GM18951 (cell line): ENCODE data around the gene AKAP6.

ENCODE experiments used
- POLR2A ChIP-seq: IDR thresholded peaks from 4 replicates; pipeline ENCODE4 v1.6.1; 2011; ENCODE audit warnings: mild to moderate bottlenecking; ENCODE audit not compliant: insufficient read length, insufficient read depth; ENCODE audit errors: extremely low read depth
- in situ Hi-C: fragments of 300-500 bp; cut with MboI; formaldehyde crosslinking; loops from one replicate; pipeline ENCODE4 v1.12.0; 2022; ENCODE audit warnings: low sequenced_read_pairs, mixed read lengths, inconsistent platforms; ENCODE audit not compliant: unreplicated experiment

The AKAP6 gene

DNA sequence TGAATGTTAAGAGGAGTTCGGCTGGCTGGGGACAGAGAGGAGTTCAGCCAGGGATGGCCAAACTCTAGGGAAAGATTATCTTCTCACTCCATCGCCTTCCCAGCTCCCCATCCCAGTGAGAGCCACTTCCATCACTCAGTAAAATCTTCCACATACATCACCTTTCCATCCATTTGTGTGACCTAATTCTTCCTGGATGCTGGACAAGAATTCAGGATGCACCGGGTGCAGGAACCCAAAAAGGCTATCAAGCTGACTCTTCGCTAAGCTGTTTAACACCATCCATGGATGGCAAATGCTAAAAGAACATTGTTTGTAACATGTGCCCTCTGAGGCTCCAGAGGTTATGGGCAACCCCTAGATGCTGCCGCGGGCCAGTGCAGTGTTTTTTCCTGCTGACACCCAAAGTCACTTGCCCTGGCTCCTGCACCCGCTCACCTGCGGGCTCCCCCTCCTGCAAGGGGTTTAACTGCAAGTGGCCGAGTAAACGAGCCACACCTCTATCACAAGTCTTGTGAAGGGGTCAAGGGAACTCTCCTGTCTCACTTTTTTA lies 393.6 kb downstream of the AKAP6 start:
- in situ Hi-C loops: loop anchor here (25.0 kb wide), 1 partner anchor 1065 kb away; no protein-coding TSS in a partner anchor

DNA sequence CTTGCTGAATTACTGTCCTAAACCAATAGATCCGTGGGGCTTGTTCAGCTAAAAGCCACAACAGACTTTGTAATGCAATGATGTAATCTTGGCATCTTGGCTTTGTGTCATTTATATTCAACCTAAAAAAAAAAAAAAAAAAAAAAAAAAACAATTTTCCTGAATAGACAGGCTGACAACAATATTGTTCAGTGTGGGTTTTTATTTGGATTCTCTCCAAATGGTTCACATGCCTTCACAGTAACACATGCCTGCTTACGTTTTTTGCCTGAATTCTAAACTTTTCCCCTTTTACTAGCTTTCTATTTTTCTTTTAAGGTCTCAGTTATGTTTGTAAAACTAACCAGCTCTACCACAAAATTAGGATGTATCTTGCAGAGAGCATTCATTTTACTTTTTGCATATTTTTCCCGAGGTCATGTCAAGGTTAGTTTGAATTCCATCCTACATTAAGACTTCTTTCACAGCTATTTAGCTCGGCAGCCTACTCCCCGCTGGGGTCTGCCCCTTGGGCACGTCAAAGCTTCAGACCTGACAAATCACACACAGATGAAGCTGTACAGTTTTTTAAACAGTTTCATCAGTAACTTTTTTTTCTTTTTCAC lies 395.9 kb downstream of the AKAP6 start:
- no peak for TF ChIP-seq POLR2A
- in situ Hi-C loops: loop anchor here (25.0 kb wide), 1 partner anchor 1062 kb away; no protein-coding TSS in a partner anchor

More for the DNA sequence above, 393.6 kb downstream of the AKAP6 start:
- TF ChIP-seq POLR2A: no peak

DNA sequence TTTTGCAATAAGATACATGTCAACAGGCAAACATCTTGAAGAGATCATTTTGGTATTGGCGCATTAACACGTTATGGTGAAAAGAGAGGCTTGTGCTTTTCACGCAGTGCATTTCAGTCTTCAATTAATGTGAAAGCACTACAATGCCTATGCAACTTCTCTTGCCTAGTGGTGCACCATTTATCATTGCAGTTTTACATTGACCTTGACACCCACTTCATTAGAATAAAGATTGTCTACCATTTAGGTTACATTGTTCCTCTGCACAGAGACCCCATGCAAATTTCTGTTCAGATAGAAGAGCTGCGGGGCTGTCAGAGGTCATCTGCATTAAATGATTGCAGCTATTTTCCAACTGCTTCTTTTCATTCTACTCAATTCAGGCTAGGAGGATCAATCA lies 397.4 kb downstream of the AKAP6 start:
- TF ChIP-seq POLR2A: no peak

DNA sequence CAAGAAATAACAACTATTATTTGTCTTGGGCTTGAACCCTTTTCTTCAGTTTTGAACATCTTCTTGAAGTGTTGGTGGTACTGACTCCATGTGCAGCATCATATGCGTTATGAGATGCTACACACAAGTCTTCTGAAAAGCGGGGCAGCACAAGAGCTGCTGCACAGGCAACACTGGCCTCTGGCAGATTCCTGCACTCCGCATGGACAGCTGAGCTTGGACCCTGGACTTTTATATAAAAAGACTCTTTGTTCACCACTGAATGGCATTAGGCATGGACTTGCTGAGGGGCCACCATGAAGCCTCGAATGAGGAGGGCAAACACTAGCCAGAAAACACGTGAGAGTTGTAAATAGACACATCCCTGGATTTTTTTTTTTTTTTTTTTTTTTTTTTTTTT lies 398.7 kb downstream of the AKAP6 start:
- no peak for TF ChIP-seq POLR2A
- in situ Hi-C loops: no loop called here

More for the DNA sequence above, 397.4 kb downstream of the AKAP6 start:
- in situ Hi-C loops: no loop called here

- in situ Hi-C loops: no loop called here
- TF ChIP-seq POLR2A: no peak
Observed at GRCh38 chr14:32728526-32728925, 399.4 kb downstream of the AKAP6 start.

GRCh38 chr14:32728976-32729375 lies 399.9 kb downstream of the AKAP6 start:
- in situ Hi-C loops: no loop called here
- no peak for TF ChIP-seq POLR2A

DNA sequence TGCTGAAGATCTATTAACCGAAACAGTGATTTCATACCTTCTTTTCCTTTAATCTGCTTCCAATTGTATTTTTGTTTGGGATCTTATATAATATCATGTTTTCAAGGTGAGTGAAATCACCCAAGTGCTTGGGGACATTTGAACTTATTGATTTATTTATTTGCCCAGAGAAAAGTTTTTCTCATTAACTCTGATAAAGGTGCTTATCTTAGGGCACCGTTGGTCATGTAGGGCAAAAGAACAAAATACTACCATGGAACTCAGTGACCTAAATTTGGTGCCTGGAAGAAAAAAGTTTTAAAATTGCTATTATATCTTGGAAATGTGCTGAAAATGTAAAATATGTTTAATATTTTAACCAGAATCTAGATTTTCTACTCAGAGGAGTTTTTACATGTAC lies 402.2 kb downstream of the AKAP6 start:
- no peak for TF ChIP-seq POLR2A
- in situ Hi-C loops: no loop called here

GRCh38 chr14:32733015-32733414 lies 403.9 kb downstream of the AKAP6 start:
- in situ Hi-C loops: no loop called here
- TF ChIP-seq POLR2A: no peak

DNA sequence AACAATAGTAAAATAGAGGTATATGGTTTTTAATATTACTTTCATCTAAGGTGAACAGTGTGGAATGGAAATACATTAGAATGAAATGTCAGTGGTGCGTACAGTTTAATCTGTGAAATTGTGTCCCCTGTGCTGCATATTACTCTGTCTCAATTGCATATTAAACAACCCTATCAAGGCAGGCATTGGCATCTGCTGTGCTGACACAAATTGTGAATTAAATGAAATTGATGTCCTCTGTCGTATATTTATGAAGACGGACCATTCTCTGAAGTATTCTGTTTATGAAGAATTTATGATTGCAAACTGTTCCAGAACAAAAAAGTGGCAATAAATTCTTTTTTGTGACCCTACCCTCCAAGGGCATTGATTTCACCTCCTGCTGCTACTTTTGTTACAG lies 405.2 kb downstream of the AKAP6 start:
- TF ChIP-seq POLR2A: no peak
- in situ Hi-C loops: no loop called here

DNA sequence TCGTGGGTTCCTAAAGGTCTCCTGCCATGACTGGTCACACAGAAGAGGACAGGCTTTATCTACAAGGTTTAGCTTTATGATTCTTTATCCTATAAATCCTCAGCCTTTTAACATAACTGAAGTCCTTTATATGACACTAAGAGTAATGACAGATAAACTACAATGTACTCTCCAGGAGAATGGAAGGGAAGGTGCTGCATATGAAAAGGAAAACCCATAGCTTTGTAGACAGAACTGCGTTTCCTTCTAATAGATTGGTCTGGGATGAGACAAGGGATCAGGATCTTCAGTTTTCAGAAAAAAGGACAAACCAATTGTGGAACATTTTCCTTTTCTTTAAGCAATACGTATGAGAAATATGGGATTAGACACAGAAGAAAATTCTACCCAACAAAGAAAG lies 408.5 kb downstream of the AKAP6 start:
- no peak for TF ChIP-seq POLR2A
- in situ Hi-C loops: no loop called here

DNA sequence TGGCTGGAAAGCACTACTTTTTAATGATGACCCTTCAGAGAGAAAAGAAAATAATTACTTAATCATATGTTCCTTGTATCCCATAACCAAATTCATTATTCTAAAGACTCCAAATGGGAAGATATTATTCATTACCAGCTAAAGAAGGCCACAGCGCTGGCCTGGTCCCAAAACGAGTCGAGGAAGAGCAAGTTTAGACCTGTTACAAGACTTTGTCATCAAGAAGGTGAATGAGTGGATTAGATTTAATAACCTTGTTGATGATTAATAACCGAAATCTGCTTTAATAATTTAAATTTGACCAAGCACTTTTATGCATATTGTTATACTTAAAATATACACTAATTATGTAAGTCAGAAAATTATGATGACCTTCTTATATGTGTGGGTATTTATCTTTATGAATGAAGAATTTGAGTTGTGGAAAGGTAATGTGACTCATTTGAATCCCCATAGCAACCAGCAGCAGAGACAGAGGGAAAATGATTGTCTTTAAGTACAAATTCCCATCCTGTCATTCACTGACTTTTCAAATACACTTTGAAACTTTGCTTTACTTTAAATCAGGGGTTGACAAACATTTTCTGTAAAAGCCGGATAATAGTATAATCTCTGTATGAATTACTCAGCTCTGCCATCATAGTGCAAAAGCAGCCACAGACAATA lies 409.2 kb downstream of the AKAP6 start:
- TF ChIP-seq POLR2A: no peak

GRCh38 chr14:32744811-32745445 lies 415.8 kb downstream of the AKAP6 start:
- in situ Hi-C loops: no loop called here
- no peak for TF ChIP-seq POLR2A

More for the DNA sequence above, 409.2 kb downstream of the AKAP6 start:
- in situ Hi-C loops: no loop called here

DNA sequence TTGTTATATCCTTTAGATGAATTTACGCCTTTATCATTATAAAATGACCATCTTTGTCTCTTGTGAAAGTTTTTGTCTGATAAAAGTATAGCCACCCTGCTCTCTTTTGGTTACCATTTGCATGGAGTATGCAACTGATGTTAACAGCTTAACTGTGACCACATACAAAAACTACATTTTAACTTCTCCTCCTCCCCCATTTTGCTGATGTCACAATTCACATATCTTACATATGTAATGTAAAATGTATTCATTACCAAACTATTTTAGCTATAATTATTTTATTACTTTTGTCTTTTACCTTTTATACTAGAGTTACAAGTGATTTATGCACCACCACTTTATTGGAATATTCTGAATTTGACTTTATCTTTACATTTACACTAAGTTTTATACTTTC lies 425.1 kb downstream of the AKAP6 start:
- in situ Hi-C loops: no loop called here
- TF ChIP-seq POLR2A: no peak
